ENCODE data around the gene LRRC17.

GRCh38 chr7:102913826-102914225, 1.0 kb downstream of the LRRC17 start:
- TF ChIP-seq CTCF (conservative IDR thresholded peaks at IDR 0.05; ENCODE audit: low read depth, low read length): no peak
- TF ChIP-seq EZH2 (IDR thresholded peaks at IDR 0.05; ENCODE audit: low read length, unreplicated experiment): no peak
- no peak for TF ChIP-seq EZH2phosphoT487 (IDR thresholded peaks at IDR 0.05; ENCODE audit: borderline replicate concordance, low read length)
